IMR-90 (cell line): ENCODE results near the gene DZIP3. TPM values are rescaled to one million over a fixed set of nuclear protein-coding genes. Genes with fewer than 3 reads are reported as not detected.

Source experiments
- ATAC-seq: fragments of 200-7000 bp; cut with Tn5 transposase; 2 replicates; pipeline ENCODE4 v1.9.1; 2020; ENCODE audit warnings: low read depth, mild to moderate bottlenecking, moderate library complexity
- BruUV-seq: library from RNA; stranded (reverse); fragments of 400-500 nt; replicated peaks from 2 replicates; lab custom pipeline; 2021; lab: Mats Ljungman, UMichigan
- CTCF ChIA-PET: fragments of 300-600 bp; formaldehyde crosslinking; extraction: SDS; loops from one replicate; lab custom pipeline; 2021; ENCODE audit warnings: antibody characterized with exemption; lab: Yijun Ruan, JAX
- POLR2A ChIA-PET: fragments of 300-600 bp; sonication (Branson Sonifier 250); formaldehyde crosslinking; loops from one replicate; lab custom pipeline; 2022; ENCODE audit warnings: antibody characterized with exemption; ENCODE audit not compliant: unreplicated experiment; lab: Charles Lee
- DNase-seq: peaks from one replicate; pipeline ENCODE4 v3.0.0; 2013
- H2AFZ ChIP-seq: replicated peaks from 2 replicates; pipeline ENCODE3; 2013; ENCODE audit warnings: low read length, mild to moderate bottlenecking; ENCODE audit not compliant: poor library complexity
- H2AK5ac ChIP-seq: 2 replicates; pipeline ENCODE4 v1.6.1; 2013; ENCODE audit warnings: low read depth, low read length, inconsistent platforms
- H2AK9ac ChIP-seq: replicated peaks from 2 replicates; pipeline ENCODE3; 2013; ENCODE audit warnings: mild to moderate bottlenecking, low read depth, low read length, moderate library complexity; ENCODE audit not compliant: poor library complexity
- H2BK120ac ChIP-seq: 2 replicates; pipeline ENCODE4 v1.6.1; 2013; ENCODE audit warnings: low read depth, low read length, inconsistent platforms
- H2BK15ac ChIP-seq: 3 replicates; pipeline ENCODE4 v1.6.1; 2013; ENCODE audit warnings: low read depth, low read length, inconsistent platforms
- H2BK20ac ChIP-seq: 2 replicates; pipeline ENCODE4 v1.6.1; 2013; ENCODE audit warnings: low read depth, mild to moderate bottlenecking, inconsistent platforms, low read length, moderate library complexity
- H2BK5ac ChIP-seq: 2 replicates; pipeline ENCODE4 v1.6.1; 2013; ENCODE audit warnings: mild to moderate bottlenecking, low read depth, low read length, inconsistent platforms; ENCODE audit not compliant: poor library complexity, severe bottlenecking
- H3K14ac ChIP-seq: replicated peaks from 2 replicates; pipeline ENCODE4 v1.6.1; 2013; ENCODE audit warnings: low read depth, low read length, inconsistent platforms
- H3K18ac ChIP-seq: 2 replicates; pipeline ENCODE4 v1.6.1; 2013; ENCODE audit warnings: low read depth, low read length, control low read depth
- H3K23ac ChIP-seq: 2 replicates; pipeline ENCODE4 v1.6.1; 2013; ENCODE audit warnings: low read depth, low read length, inconsistent platforms
- H3K27ac ChIP-seq: 2 replicates; pipeline ENCODE4 v1.5.1; 2013; ENCODE audit warnings: mild to moderate bottlenecking, control low read depth, low read length; ENCODE audit not compliant: insufficient read depth
- H3K27me3 ChIP-seq: 2 replicates; pipeline ENCODE4 v1.6.1; 2013; ENCODE audit warnings: low read length; ENCODE audit not compliant: control insufficient read depth, insufficient read depth
- H3K36me3 ChIP-seq: 2 replicates; pipeline ENCODE4 v1.6.1; 2013; ENCODE audit warnings: low read length, mixed read lengths; ENCODE audit not compliant: control insufficient read depth, insufficient read depth
- H3K4ac ChIP-seq: 2 replicates; pipeline ENCODE4 v1.6.1; 2013; ENCODE audit warnings: low read depth, low read length, inconsistent platforms
- H3K4me1 ChIP-seq: 2 replicates; pipeline ENCODE4 v1.6.1; 2013; ENCODE audit warnings: low read length, mixed read lengths; ENCODE audit not compliant: control insufficient read depth, insufficient read depth
- H3K4me2 ChIP-seq: 2 replicates; pipeline ENCODE4 v1.6.1; 2013; ENCODE audit warnings: low read depth, mild to moderate bottlenecking, control low read depth, low read length, moderate library complexity
- H3K4me3 ChIP-seq: 2 replicates; pipeline ENCODE4 v1.5.1; 2013; ENCODE audit warnings: low read depth, mild to moderate bottlenecking, control low read depth, low read length, moderate library complexity; ENCODE audit not compliant: insufficient read depth
- H3K56ac ChIP-seq: 2 replicates; pipeline ENCODE4 v1.6.1; 2013; ENCODE audit warnings: low read length, inconsistent platforms; ENCODE audit not compliant: insufficient read depth; ENCODE audit errors: extremely low read depth
- H3K79me1 ChIP-seq, 2 experiments: 2 replicates each; pipeline ENCODE4 v1.6.1; 2013; ENCODE audit warnings: low read length in 2 of 2, inconsistent platforms in 1 of 2, low read depth in 1 of 2
- H3K9ac ChIP-seq: 2 replicates; pipeline ENCODE4 v1.6.1; 2013; ENCODE audit warnings: low read depth, low read length, control low read depth
- H3K9me1 ChIP-seq: 2 replicates; pipeline ENCODE4 v1.6.1; 2013; ENCODE audit warnings: low read length, inconsistent platforms; ENCODE audit not compliant: insufficient read depth
- H3K9me3 ChIP-seq: 2 replicates; pipeline ENCODE4 v1.6.1; 2013; ENCODE audit warnings: low read length; ENCODE audit not compliant: control insufficient read depth, insufficient read depth
- H4K20me1 ChIP-seq: 2 replicates; pipeline ENCODE4 v1.6.1; 2013; ENCODE audit warnings: low read length, inconsistent platforms; ENCODE audit not compliant: insufficient read depth
- H4K5ac ChIP-seq: 2 replicates; pipeline ENCODE4 v1.6.1; 2013; ENCODE audit warnings: mild to moderate bottlenecking, low read depth, low read length, control low read depth
- H4K8ac ChIP-seq, 2 experiments: 2 replicates each; pipeline ENCODE4 v1.6.1; 2013; ENCODE audit warnings: low read depth in 2 of 2, low read length in 2 of 2, control low read depth in 1 of 2, inconsistent platforms in 1 of 2
- H4K91ac ChIP-seq: 2 replicates; pipeline ENCODE4 v1.6.1; 2013; ENCODE audit warnings: low read depth, low read length, inconsistent platforms; ENCODE audit not compliant: insufficient read depth
- CEBPB ChIP-seq: IDR thresholded peaks from 2 replicates; pipeline ENCODE4 v1.6.1; 2012; ENCODE audit warnings: low read depth, low read length, improper control_type of control experiment
- CHD1 ChIP-seq: IDR thresholded peaks from 2 replicates; pipeline ENCODE4 v1.6.1; 2012; ENCODE audit warnings: low read depth, low read length, improper control_type of control experiment
- ELK1 ChIP-seq: fragments of 150-350 bp; IDR thresholded peaks from 2 replicates; pipeline ENCODE4 v1.6.1; 2016; ENCODE audit warnings: low read depth, mild to moderate bottlenecking, low read length, moderate library complexity, borderline replicate concordance
- FOS ChIP-seq: fragments of 150-350 bp; IDR thresholded peaks from 2 replicates; pipeline ENCODE4 v1.6.1; 2016; ENCODE audit warnings: low read depth, low read length
- MAFK ChIP-seq: IDR thresholded peaks from 2 replicates; pipeline ENCODE4 v1.6.1; 2012; ENCODE audit warnings: low read depth, low read length, improper control_type of control experiment
- MXI1 ChIP-seq: IDR thresholded peaks from 2 replicates; pipeline ENCODE4 v1.6.1; 2012; ENCODE audit warnings: low read depth, mild to moderate bottlenecking, low read length, moderate library complexity, borderline replicate concordance
- NFE2L2 ChIP-seq: fragments of 150-350 bp; IDR thresholded peaks from 2 replicates; pipeline ENCODE4 v1.6.1; 2016; ENCODE audit warnings: low read depth, mild to moderate bottlenecking, low read length
- POLR2A ChIP-seq: IDR thresholded peaks from 2 replicates; pipeline ENCODE4 v1.6.1; 2012; ENCODE audit warnings: mild to moderate bottlenecking, low read depth, low read length
- RAD21 ChIP-seq: IDR thresholded peaks from 2 replicates; pipeline ENCODE4 v1.6.1; 2012; ENCODE audit warnings: low read length, improper control_type of control experiment
- RCOR1 ChIP-seq: IDR thresholded peaks from 2 replicates; pipeline ENCODE4 v1.6.1; 2012; ENCODE audit warnings: mild to moderate bottlenecking, low read length, improper control_type of control experiment; ENCODE audit not compliant: insufficient replicate concordance
- RFX5 ChIP-seq: IDR thresholded peaks from 2 replicates; pipeline ENCODE4 v1.8.0; 2012; ENCODE audit warnings: low read depth, mild to moderate bottlenecking, low read length, moderate library complexity
- SMC3 ChIP-seq: fragments of 150-350 bp; IDR thresholded peaks from 2 replicates; pipeline ENCODE4 v1.6.1; 2016; ENCODE audit warnings: low read depth, mild to moderate bottlenecking, antibody characterized with exemption, low read length, moderate library complexity
- dilution Hi-C: fragments of 300-500 bp; cut with HindIII; formaldehyde crosslinking; loops from one replicate; pipeline ENCODE4 v1.14.3; 2018; ENCODE audit warnings: low sequenced_read_pairs; ENCODE audit not compliant: unreplicated experiment
- in situ Hi-C: fragments of 300-500 bp; cut with MboI; formaldehyde crosslinking; loops from 3 replicates; pipeline ENCODE4 v1.14.3; 2019; ENCODE audit warnings: low sequenced_read_pairs, inconsistent platforms, mixed read lengths
- intact Hi-C: fragments of 100-400 bp; cut with micrococcal nuclease; formaldehyde crosslinking; loops from 2 replicates; pipeline ENCODE4 v1.10.0; 2022
- polyA plus RNA-seq, 3 experiments: library from polyadenylated mRNA; depleted of rRNA; stranded (reverse); fragments of >200 nt; gene quantifications; 2 replicates each; pipeline ENCODE4 v1.2.3, GENCODE V29; 2012; ENCODE audit warnings: low replicate concordance in 1 of 3
- total RNA-seq: library from RNA; depleted of rRNA; stranded (reverse); fragments of >200 nt; gene quantifications from 2 replicates; pipeline ENCODE4 v1.2.3, GENCODE V29; 2012
- TF ChIP-seq, protein P1 (sequence below): conservative IDR thresholded peaks from 2 replicates; pipeline ENCODE4 v1.5.1; 2012; ENCODE audit warnings: mild to moderate bottlenecking, low read depth, low read length, improper control_type of control experiment
- TF ChIP-seq, protein P2 (sequence below): fragments of 150-350 bp; IDR thresholded peaks from 2 replicates; pipeline ENCODE4 v1.6.1; 2017; ENCODE audit warnings: mild to moderate bottlenecking, antibody characterized with exemption, low read length, low read depth

DZIP3 gene
- total and polyA plus RNA-seq, 2 of the 4 experiments (the other 2 are of a cell fraction) = 7.0 to 9.9 TPM

- H4K91ac ChIP-seq = no peak overlapping the region
- no peak overlapping the region for H3K18ac ChIP-seq
- H2AFZ ChIP-seq = no peak overlapping the region
- H3K4ac ChIP-seq = no peak overlapping the region
- H3K56ac ChIP-seq = no peak overlapping the region
- no peaks in the 10 kb centered on the region for H3K9me3 ChIP-seq
- H3K27me3 ChIP-seq = no peaks in the 10 kb centered on the region
- H4K5ac ChIP-seq = no peak overlapping the region
- ATAC-seq = peak; percentile 63
- no peak overlapping the region for H2BK20ac ChIP-seq
- H3K4me1 ChIP-seq = no peaks in the 10 kb centered on the region
- H2BK15ac ChIP-seq = no peak overlapping the region
- in situ Hi-C loops = no loop called here
- H2AK9ac ChIP-seq = no peak overlapping the region
- no peak overlapping the region for H2BK120ac ChIP-seq
- H3K4me2 ChIP-seq = no peak overlapping the region
- H4K20me1 ChIP-seq = no peaks in the 10 kb centered on the region
- H3K9ac ChIP-seq = no peak overlapping the region
- DNase-seq = peak; percentile 18
- ChIA-PET POLR2A (no interaction called here), CTCF (no interaction called here)
- no peak overlapping the region for H2BK5ac ChIP-seq
- intact Hi-C loops = no loop called here
- TF ChIP-seq CHD1 = no peak
- no peak for TF ChIP-seq MXI1
- TF ChIP-seq FOS = no peak
- no peak for TF ChIP-seq NFE2L2
- TF ChIP-seq MAFK = no peak
- TF ChIP-seq, protein P1, sequence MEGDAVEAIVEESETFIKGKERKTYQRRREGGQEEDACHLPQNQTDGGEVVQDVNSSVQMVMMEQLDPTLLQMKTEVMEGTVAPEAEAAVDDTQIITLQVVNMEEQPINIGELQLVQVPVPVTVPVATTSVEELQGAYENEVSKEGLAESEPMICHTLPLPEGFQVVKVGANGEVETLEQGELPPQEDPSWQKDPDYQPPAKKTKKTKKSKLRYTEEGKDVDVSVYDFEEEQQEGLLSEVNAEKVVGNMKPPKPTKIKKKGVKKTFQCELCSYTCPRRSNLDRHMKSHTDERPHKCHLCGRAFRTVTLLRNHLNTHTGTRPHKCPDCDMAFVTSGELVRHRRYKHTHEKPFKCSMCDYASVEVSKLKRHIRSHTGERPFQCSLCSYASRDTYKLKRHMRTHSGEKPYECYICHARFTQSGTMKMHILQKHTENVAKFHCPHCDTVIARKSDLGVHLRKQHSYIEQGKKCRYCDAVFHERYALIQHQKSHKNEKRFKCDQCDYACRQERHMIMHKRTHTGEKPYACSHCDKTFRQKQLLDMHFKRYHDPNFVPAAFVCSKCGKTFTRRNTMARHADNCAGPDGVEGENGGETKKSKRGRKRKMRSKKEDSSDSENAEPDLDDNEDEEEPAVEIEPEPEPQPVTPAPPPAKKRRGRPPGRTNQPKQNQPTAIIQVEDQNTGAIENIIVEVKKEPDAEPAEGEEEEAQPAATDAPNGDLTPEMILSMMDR = no peak
- TF ChIP-seq RAD21 = no peak
- no peak for TF ChIP-seq SMC3
- TF ChIP-seq RFX5 = no peak
- TF ChIP-seq, protein P2, sequence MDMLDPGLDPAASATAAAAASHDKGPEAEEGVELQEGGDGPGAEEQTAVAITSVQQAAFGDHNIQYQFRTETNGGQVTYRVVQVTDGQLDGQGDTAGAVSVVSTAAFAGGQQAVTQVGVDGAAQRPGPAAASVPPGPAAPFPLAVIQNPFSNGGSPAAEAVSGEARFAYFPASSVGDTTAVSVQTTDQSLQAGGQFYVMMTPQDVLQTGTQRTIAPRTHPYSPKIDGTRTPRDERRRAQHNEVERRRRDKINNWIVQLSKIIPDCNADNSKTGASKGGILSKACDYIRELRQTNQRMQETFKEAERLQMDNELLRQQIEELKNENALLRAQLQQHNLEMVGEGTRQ = no peak
- no peak for TF ChIP-seq RCOR1
- TF ChIP-seq POLR2A = no peak
- TF ChIP-seq CEBPB = no peak
- no peak for TF ChIP-seq ELK1
- H3K23ac ChIP-seq = no peak overlapping the region
- H3K79me1 ChIP-seq = peaks cover 0 to 3% of the 10 kb centered on the region in 2 experiments; a peak in 2 of 4 replicates
- no peak overlapping the region for H3K4me3 ChIP-seq
- H3K9me1 ChIP-seq = no peaks in the 10 kb centered on the region
- no peak overlapping the region for H3K27ac ChIP-seq
- BruUV-seq = no TSS peak
- dilution Hi-C loops = no loop called here
- H3K36me3 ChIP-seq = no peaks in the 10 kb centered on the region
- H2AK5ac ChIP-seq = no peak overlapping the region
- H4K8ac ChIP-seq = no peak overlapping the region
- H3K14ac ChIP-seq = no peak overlapping the region
Measured at GRCh38 chr3:108564564-108564963, 25.0 kb upstream of the DZIP3 start.
